HEK293T (cell line): ENCODE results near the gene HOXA7.

Experiments used
- BHLHE40 ChIP-seq: fragments of 450-650 bp; IDR thresholded peaks from 2 replicates; pipeline ENCODE4 v1.6.1; 2016; ENCODE audit warnings: mild to moderate bottlenecking, moderate library complexity, borderline replicate concordance
- CTBP1 ChIP-seq: fragments of 450-650 bp; IDR thresholded peaks from 2 replicates; pipeline ENCODE4 v1.6.1; 2016; ENCODE audit warnings: borderline replicate concordance
- FOXA1 ChIP-seq: fragments of 450-650 bp; IDR thresholded peaks from 2 replicates; pipeline ENCODE4 v1.6.1; 2016; ENCODE audit warnings: mild to moderate bottlenecking
- FOXK2 ChIP-seq: fragments of 450-650 bp; IDR thresholded peaks from 2 replicates; pipeline ENCODE4 v1.6.1; 2016; ENCODE audit warnings: mild to moderate bottlenecking
- FOXM1 ChIP-seq: fragments of 450-650 bp; IDR thresholded peaks from 2 replicates; pipeline ENCODE4 v1.6.1; 2017; ENCODE audit warnings: mild to moderate bottlenecking, borderline replicate concordance
- SP1 ChIP-seq: fragments of 450-650 bp; IDR thresholded peaks from 2 replicates; pipeline ENCODE4 v1.6.1; 2017
- SUZ12 ChIP-seq: fragments of 450-650 bp; IDR thresholded peaks from 2 replicates; pipeline ENCODE4 v1.6.1; 2016; ENCODE audit warnings: mild to moderate bottlenecking
- TARDBP ChIP-seq: fragments of 450-650 bp; IDR thresholded peaks from 2 replicates; pipeline ENCODE4 v1.6.1; 2016

- TF ChIP-seq SUZ12: no peak
- TF ChIP-seq CTBP1: no peak
- no peak for TF ChIP-seq SP1
- TF ChIP-seq FOXK2: no peak
- TF ChIP-seq FOXM1: no peak
- no peak for TF ChIP-seq BHLHE40
- TF ChIP-seq FOXA1: no peak
- no peak for TF ChIP-seq TARDBP
Measured at GRCh38 chr7:27189997-27190748, 33.7 kb upstream of the HOXA7 start.
